HG03060 (cell line): Measurements from ENCODE around the gene KRTAP3-3.
"Not testable (repeated sequence)": the region's sequence is repeated elsewhere in the genome, so short reads cannot be mapped to it uniquely, and the experiment has no call there.

Experiments used
- ATAC-seq: cut with Tn5 transposase; IDR thresholded peaks from one replicate; pipeline ENCODE4 v1.9.1; 2021; ENCODE audit warnings: low read depth, moderate number of reproducible peaks; ENCODE audit not compliant: unreplicated experiment

The KRTAP3-3 gene

GRCh38 chr17:40993839-40994238, at the start of gene KRTAP3-3:
TSS of gene KRTAP3-3 (minus strand) at chr17:40994164. CDS start at chr17:40994097, 67 bp downstream.
- no peak for ATAC-seq

GRCh38 chr17:41042953-41043352, 49.0 kb upstream of the KRTAP3-3 start:
- no peak for ATAC-seq

DNA sequence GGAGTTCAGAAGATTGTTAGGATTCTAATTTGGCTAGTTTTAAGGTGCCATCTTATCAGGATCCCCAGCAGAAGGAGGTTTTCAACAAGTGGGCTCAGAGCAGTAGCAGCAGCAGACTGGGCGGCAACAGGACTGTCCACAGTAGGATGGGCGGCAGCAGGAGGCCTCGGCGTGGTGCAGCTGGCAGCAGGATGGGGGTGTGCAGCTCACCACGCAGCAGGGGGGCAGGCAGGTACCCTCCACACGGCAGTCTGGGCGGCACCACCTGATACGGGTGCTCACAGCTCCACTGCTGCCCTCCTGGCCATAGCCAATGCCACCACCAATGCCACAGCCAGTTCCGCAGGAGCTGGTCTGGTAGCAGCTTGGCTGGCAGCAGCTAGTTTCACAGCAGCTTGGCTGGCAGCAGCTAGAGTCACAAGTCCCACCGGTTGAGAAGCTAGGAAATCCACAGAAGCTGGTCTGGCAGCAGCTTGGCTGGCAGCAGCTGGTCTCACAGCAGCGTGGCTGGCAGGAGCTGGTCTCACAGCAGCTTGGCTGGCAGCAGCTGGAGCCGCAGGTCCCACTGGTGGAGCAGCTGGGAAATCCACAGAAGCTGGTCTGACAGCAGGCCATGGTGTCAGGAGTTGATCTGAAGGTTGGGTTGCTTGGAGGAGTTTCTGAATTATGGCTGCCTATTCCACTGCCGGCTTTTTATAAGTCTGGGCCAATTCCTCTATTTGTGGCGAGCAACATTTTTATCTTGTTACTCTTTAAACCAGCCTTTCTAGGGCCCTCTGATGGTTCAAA, 47.0 kb upstream of the KRTAP3-3 start, which contains the start of gene KRTAP1-1:
Gene KRTAP1-1 (minus strand): TSS at position 668 of the 789 bp plus-strand sequence. CDS start 53 bp downstream, at position 615.
- not testable (repeated sequence) for ATAC-seq

- no peak for ATAC-seq
Measured at GRCh38 chr17:41037853-41038350, 43.9 kb upstream of the KRTAP3-3 start.

GRCh38 chr17:41034346-41034935, 40.5 kb upstream of the KRTAP3-3 start, which contains the start of gene KRTAP1-3:
TSS of gene KRTAP1-3 (minus strand) at chr17:41034874. CDS start at chr17:41034821, 53 bp downstream.
- ATAC-seq = not testable (repeated sequence)

GRCh38 chr17:41029633-41030245, 35.8 kb upstream of the KRTAP3-3 start, which contains the start of gene KRTAP1-4:
TSS of gene KRTAP1-4 (minus strand) at chr17:41030195. CDS start at chr17:41030078, 117 bp downstream.
- ATAC-seq = no peak

GRCh38 chr17:41026715-41027471, 32.9 kb upstream of the KRTAP3-3 start, which contains the start of gene KRTAP1-5:
TSS of gene KRTAP1-5 (minus strand) at chr17:41027208. CDS start at chr17:41027155, 53 bp downstream.
- no peak for ATAC-seq

DNA sequence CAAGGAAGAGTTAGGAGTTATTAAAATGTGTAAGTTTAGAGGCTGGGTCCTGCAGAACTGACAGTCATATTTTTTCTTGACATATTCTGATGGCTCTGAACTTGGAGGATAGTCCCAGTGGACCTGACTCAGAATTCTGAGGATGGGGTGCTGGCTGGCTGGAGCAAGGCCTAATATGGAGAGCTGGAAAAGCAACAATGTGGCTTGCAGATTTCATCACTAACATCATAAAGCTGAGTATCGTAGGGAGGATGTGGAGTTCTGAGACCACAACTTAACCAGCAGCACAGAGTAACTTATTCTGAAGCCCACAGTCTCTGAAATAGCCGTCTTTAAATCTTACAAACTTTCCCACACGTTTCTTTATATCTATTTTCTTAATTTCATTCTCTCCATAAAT, 30.7 kb upstream of the KRTAP3-3 start:
- no peak for ATAC-seq

DNA sequence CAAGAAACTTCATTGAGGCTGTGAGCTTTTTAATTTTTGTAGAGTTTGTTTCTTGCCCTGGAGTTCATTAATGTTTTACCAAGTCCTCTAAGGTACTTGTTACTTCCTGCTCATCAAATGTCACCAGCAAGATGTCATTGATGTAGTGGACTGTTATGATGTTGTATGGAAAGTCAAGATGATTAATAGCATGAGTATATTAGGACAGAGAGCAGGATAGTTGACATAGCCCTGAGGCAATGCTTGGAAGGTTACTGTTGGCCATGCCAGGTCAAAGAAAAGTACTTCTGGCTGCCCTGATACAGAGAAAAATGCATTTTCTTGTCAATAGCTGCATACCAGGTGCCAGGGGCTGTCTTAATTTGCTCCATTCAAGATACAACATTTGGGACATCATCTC, 26.4 kb upstream of the KRTAP3-3 start:
- ATAC-seq = no peak

GRCh38 chr17:41019415-41019814, 25.5 kb upstream of the KRTAP3-3 start:
- ATAC-seq = no peak

DNA sequence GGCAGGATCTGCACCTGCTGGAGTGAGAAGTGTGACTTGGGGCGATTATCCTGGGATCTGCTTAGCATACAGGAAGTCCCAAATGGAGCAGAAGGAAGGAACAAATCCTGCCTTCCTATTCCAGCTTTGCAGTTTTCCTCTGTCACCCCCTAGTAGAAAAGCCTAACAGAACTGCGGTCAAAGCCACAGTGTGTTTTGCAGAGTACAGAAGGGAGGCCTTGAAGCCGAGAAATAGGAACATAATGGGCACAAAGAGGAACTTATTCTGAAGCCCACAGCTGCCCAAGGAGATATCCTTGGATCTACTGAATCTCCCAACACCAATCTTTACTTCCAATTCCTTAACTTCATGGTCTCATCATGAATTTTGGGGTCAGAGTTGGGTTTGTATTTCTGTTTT, 24.6 kb upstream of the KRTAP3-3 start:
- ATAC-seq = no peak

- ATAC-seq = no peak
Measured at GRCh38 chr17:41016578-41017215, 22.7 kb upstream of the KRTAP3-3 start.

GRCh38 chr17:41015454-41015853, 21.5 kb upstream of the KRTAP3-3 start:
- ATAC-seq = no peak

GRCh38 chr17:41013606-41014005, 19.6 kb upstream of the KRTAP3-3 start:
- no peak for ATAC-seq

GRCh38 chr17:41013181-41013580, 19.2 kb upstream of the KRTAP3-3 start:
- ATAC-seq = no peak

- ATAC-seq = no peak
Measured at GRCh38 chr17:41012326-41013120, 18.6 kb upstream of the KRTAP3-3 start.

DNA sequence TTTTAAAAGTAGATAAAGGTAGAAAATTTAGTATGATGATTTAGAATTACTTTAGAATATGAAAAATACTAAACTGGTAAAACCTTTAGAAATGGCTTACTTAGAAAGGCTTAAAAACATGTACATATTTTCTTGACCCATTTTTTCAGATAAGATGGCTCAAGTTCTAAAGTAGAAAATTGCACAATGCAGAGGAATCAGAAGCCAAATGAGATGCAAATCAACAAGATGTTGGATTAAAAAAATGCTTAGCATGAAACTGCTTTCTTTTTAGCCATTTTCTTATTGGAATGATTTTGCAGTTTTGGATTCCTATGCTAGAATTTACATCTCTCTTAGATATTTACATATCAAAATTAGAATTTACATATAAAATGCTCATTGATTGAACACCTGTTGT, 16.5 kb upstream of the KRTAP3-3 start:
- no peak for ATAC-seq

DNA sequence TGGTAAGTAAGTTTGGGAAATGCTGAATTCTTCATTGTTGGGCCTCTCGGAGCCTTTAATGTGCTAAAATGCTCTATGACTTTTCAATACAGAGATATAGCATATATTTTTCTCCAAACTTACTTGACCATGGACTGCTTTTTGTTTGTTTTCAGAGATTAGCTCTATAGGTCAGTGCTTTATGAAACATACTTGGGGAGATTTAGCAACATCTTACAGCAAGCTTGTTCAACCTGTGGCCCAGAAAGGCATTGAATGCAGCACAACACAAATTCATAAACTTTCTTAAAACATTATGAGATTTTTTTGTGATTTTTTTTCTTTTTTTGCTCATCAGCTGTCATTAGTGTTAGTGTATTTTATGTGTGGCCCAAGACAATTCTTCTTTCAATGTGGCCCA, 16.0 kb upstream of the KRTAP3-3 start:
- ATAC-seq = no peak

DNA sequence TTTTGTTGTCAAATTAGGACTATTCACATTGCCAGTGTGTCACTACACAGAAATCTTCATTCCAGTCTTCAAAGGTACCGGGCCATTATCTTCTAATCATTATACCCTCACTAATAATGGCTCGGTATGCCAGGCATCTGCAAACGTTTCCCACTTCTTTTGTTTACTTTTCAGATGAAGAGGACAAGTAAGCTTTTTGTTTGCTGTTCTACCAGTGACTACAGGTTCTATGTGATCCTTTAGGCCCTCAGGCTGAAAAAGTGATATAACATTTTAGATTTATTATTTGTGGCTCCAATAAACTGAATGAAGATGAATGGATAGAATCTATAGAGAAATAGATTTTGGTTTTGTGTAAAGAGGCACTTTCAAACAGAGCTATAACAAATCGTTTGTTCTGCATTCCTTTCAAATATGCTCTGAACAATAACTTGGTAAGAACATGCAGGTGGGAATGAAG, 15.4 kb upstream of the KRTAP3-3 start:
- no peak for ATAC-seq
